Activated naive CD4-positive, alpha-beta T cell treated with anti-CD3 and anti-CD28 coated beads for 36 hours (primary cell): ENCODE data around the gene KCNQ1. TPM values are rescaled to one million over a fixed set of nuclear protein-coding genes. Genes with fewer than 3 reads are reported as not detected.

Source experiments
- CTCF ChIA-PET: fragments of 350-600 bp; sonication (Branson Sonifier 250); formaldehyde crosslinking; loops from one replicate; lab custom pipeline; 2021; ENCODE audit warnings: antibody characterized with exemption; lab: Charles Lee
- DNase-seq: peaks from one replicate; pipeline ENCODE4 v3.0.0-alpha.2; 2020
- H3K27ac Mint-ChIP-seq: one replicate; pipeline ENCODE4 v1.8.0; 2021; ENCODE audit warnings: mild to moderate bottlenecking, mixed read lengths
- H3K27me3 Mint-ChIP-seq: one replicate; pipeline ENCODE4 v1.8.0; 2021; ENCODE audit warnings: low read depth, mixed read lengths
- H3K36me3 Mint-ChIP-seq: one replicate; pipeline ENCODE4 v1.8.0; 2021; ENCODE audit warnings: low read depth, mixed read lengths
- H3K4me1 Mint-ChIP-seq: one replicate; pipeline ENCODE4 v1.8.0; 2021; ENCODE audit warnings: low read depth, mixed read lengths
- H3K4me3 Mint-ChIP-seq: one replicate; pipeline ENCODE4 v1.8.0; 2021; ENCODE audit warnings: mild to moderate bottlenecking, moderate library complexity, mixed read lengths
- H3K9me3 Mint-ChIP-seq: one replicate; pipeline ENCODE4 v1.8.0; 2021; ENCODE audit warnings: mixed read lengths
- intact Hi-C: fragments of 100-400 bp; cut with micrococcal nuclease; formaldehyde crosslinking; loops from one replicate; pipeline ENCODE4 v1.15.1; 2023
- total RNA-seq, 2 experiments: library from RNA; stranded (reverse); gene quantifications; one replicate each; pipeline ENCODE4 v1.2.3, GENCODE V29; 2021

KCNQ1 gene
- total RNA-seq, 2 experiments from 2014 or later = 10.6 to 10.8 TPM

GRCh38 chr11:2869561-2870427 lies 425.0 kb downstream of the KCNQ1 start:
- Mint-ChIP-seq H3K4me3 (no peak overlapping the region), H3K27ac (no peak overlapping the region), H3K36me3 (no peaks in the 10 kb centered on the region), H3K4me1 (peaks cover 7% of the 10 kb centered on the region), H3K27me3 (peaks cover 42% of the 10 kb centered on the region), H3K9me3 (no peaks in the 10 kb centered on the region)
- no peak for DNase-seq
- intact Hi-C loops = no loop called here
- CTCF ChIA-PET = interaction anchor here (0.6 kb wide), 1 partner anchor 14 kb away, joined by 3 read pairs; no protein-coding TSS in a partner anchor

DNA sequence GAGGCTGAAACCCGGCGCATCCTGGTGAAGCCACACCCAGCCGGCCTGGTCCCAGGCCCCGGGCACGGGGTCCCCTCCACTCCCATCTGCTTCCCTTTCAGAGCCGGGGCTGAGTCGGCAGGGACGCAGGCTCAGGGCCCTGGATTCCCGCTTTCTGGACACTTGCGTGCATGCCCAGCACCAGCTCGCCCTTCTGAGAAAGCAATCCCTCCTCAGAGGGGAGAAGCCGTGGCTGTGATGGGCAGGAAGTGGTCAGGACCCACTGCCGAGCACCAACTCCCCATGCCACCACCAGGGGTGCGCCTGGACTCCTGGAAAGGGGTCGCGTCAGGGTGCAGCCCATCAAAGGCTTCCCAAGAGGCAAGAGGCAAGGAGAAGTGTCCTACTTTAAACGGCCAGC lies 425.7 kb downstream of the KCNQ1 start:
- Mint-ChIP-seq H3K27me3 (peaks cover 38% of the 10 kb centered on the region), H3K9me3 (no peaks in the 10 kb centered on the region), H3K36me3 (no peaks in the 10 kb centered on the region), H3K4me1 (peaks cover 7% of the 10 kb centered on the region), H3K27ac (no peak overlapping the region), H3K4me3 (no peak overlapping the region)
- DNase-seq = no peak
- intact Hi-C loops = no loop called here
- CTCF ChIA-PET = interaction anchor here (0.6 kb wide), 1 partner anchor 13 kb away, joined by 3 read pairs; no protein-coding TSS in a partner anchor

DNA sequence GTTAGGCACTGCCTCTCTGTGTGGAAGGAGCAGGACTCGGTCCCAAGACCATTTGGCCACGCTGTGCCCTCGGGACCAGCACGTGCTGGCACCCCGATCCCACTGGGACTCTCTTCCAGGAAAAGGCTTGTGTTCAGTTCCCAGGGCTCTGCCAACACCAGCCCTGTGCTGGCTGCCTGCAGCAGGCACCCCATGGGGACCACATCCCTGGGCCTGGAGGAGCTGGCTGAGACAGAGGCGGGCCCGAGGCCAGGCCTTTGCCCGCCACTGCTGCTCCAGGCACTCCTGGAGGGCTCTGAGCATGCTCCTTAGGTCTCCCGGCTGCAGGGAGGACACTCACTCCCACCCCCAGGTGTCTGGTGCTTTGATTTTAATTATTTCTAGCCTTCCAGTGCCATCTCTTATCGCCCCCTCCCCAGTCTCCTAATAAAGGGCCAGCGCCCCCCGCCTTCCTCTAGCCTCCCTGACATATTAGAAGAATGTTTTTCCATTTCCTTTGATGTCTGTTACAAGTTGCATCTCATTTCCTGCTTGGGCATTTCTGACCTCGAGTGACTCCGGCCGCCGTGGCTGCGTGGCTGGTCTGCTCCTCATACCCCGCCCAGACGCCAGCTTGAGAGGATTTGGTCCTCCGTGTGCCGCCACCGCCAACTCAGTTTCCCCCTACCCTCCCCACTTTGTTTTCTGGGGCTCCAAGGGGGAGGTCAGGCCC lies 426.3 kb downstream of the KCNQ1 start:
- Mint-ChIP-seq H3K36me3 (no peaks in the 10 kb centered on the region), H3K9me3 (peaks cover 3% of the 10 kb centered on the region), H3K4me1 (peaks cover 7% of the 10 kb centered on the region), H3K4me3 (no peak overlapping the region), H3K27me3 (peaks cover 38% of the 10 kb centered on the region), H3K27ac (no peak overlapping the region)
- intact Hi-C loops = no loop called here
- CTCF ChIA-PET = no interaction called here
- no peak for DNase-seq

DNA sequence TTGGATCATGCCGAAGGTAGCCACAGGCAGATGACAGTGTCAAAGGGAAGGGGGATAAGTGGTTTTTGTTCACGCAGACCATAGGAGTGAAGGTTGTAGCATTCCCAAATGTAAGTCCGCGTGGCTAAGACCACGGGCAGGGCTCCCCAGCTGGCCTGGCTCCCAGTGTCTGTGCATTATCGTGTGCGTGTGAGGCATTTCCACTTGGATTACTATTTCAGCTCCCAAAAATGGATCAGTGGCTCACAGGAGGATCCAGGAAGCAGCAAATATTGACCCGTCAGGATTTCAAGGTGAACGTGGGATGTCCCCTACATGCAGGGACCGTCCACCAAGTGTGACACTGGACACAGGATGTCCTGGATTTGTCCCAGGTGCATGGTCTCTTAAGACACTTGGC lies 430.2 kb downstream of the KCNQ1 start:
- Mint-ChIP-seq H3K4me1 (no peaks in the 10 kb centered on the region), H3K4me3 (no peak overlapping the region), H3K36me3 (no peaks in the 10 kb centered on the region), H3K9me3 (peaks cover 6% of the 10 kb centered on the region), H3K27me3 (peaks cover 13% of the 10 kb centered on the region), H3K27ac (no peak overlapping the region)
- intact Hi-C loops = no loop called here
- no peak for DNase-seq
- CTCF ChIA-PET = no interaction called here

DNA sequence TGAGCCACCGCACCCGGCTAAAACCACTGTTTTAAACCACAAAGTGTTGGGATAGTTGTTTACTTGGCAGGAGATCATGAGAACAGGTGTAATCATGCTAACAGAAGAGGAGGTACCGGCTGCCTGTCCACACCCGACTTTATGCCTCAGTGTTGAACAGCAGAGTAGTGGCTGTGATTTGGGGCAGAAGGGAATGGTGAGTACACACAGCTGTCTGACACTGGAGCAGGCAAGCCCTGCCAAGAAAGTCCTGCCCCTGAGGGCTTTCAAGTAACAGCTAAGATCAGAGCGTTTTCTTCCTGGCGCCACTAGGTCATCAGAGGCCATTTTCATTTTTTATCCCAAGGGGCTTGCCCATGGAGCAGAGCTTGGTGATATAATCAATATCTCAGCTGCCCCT lies 432.7 kb downstream of the KCNQ1 start:
- no peak for DNase-seq
- intact Hi-C loops = no loop called here
- H3K27ac Mint-ChIP-seq = no peak overlapping the region
- no peaks in the 10 kb centered on the region for H3K27me3 Mint-ChIP-seq
- peaks cover 6% of the 10 kb centered on the region for H3K9me3 Mint-ChIP-seq
- no peaks in the 10 kb centered on the region for H3K36me3 Mint-ChIP-seq
- H3K4me1 Mint-ChIP-seq = no peaks in the 10 kb centered on the region
- CTCF ChIA-PET = interaction anchor here (0.6 to 3.1 kb wide), 8 partner anchors 8 to 1370 kb away, joined by 3 to 14 read pairs (median 3); partner anchors contain the start of genes CDKN1C and KCNQ1OT1
- H3K4me3 Mint-ChIP-seq = no peak overlapping the region

DNA sequence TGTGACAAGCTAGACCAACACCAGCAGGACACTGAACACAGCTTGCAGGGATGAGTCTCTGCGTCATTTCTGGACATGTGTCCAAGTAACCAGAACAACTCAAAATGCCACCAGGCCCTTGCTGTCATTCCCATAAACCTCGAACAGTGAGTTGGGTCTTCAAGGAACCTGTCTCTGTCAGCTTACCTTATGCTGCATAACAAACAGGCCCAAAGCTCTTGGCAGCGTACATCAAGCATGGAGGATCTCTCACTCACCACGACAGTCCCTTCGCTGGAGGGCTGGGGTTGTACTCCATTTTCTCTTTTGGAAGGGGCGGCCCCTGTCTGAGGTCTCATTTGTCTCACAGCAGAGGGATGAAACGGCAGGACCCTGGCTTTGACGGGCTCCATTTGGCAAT lies 434.0 kb downstream of the KCNQ1 start:
- no peak overlapping the region for H3K4me3 Mint-ChIP-seq
- intact Hi-C loops = no loop called here
- DNase-seq = no peak
- H3K9me3 Mint-ChIP-seq = peaks cover 6% of the 10 kb centered on the region
- H3K36me3 Mint-ChIP-seq = no peaks in the 10 kb centered on the region
- H3K4me1 Mint-ChIP-seq = no peaks in the 10 kb centered on the region
- CTCF ChIA-PET = interaction anchor here (0.6 to 3.1 kb wide), 3 partner anchors 9 to 346 kb away, joined by 3 to 14 read pairs (median 3); no protein-coding TSS in a partner anchor
- peaks cover 3% of the 10 kb centered on the region for H3K27me3 Mint-ChIP-seq
- H3K27ac Mint-ChIP-seq = no peak overlapping the region

DNA sequence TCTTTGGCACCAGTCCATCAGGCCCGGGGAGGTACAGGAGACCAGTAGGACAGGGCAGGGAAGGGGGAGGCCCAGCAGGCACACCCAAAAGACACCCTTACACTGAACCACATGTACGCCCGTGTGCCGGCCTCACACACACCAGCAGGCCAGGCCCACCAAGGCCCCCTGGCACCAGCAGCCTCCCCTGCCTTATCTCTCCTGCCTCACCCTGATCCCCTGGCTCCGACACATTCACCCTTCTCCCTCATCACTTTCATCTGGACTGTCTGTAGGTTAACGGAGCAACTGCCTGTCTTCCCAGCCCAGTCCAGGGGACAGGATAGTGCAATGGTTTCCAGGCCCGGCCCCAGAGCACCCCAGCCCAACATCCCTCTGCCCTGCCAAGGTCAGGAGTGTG lies 435.8 kb downstream of the KCNQ1 start:
- intact Hi-C loops = no loop called here
- H3K4me3 Mint-ChIP-seq = no peak overlapping the region

DNA sequence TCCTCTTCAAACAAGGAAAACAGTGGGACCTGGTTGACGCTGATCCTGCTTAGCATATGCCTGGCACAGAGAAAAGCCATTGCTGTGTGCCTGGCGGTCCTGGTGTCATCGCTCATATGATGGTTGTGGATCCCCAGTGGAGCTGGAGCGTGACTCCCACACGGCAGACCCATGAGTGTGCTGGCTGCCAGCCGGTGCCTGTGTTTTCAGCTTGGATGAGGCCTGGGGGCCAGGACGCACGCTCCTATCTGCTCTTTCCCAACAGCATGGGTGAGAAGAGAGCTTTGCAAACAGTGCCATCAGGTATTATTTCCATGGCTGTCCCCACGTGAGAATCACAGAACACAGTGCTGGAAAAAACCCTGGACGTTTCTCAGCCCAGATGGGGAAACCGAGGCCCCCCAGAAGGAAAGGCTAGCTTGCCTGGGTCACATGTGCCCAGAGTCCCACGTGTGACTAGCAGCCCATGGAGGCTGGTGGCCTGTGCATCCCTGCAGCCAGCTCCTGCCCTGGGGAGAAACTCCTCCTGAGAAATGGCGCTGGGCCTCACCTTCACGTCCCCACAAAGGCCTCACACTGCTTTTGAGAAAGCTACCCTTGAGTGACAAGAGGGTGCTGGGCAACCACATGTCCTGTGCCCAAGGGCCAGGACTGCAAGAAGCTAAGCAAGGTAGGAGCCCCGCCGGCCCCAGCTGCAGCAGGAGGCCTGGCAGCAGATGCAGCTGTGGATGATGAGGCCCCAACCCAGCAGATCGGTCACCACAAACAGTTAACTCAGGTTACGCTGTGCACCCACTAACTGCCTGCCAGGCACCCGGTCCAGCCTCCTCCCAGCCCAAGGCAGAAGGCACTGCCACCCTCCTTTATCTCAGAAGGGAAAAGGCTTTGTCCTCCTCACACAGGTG lies 436.5 kb downstream of the KCNQ1 start:
- intact Hi-C loops = no loop called here
- H3K27me3 Mint-ChIP-seq = peaks cover 3% of the 10 kb centered on the region
- CTCF ChIA-PET = interaction anchor here (0.6 to 1.5 kb wide), 3 partner anchors 29 to 350 kb away, joined by 3 to 6 read pairs (median 3); no protein-coding TSS in a partner anchor

More for the DNA sequence above, 435.8 kb downstream of the KCNQ1 start:
- Mint-ChIP-seq H3K9me3 (peaks cover 5% of the 10 kb centered on the region), H3K36me3 (no peaks in the 10 kb centered on the region), H3K4me1 (no peaks in the 10 kb centered on the region), H3K27me3 (peaks cover 3% of the 10 kb centered on the region), H3K27ac (no peak overlapping the region)
- no peak for DNase-seq
- CTCF ChIA-PET = interaction anchor here (1.5 to 3.1 kb wide), 2 partner anchors 7 to 349 kb away, joined by 6 to 14 read pairs; no protein-coding TSS in a partner anchor

GRCh38 chr11:2881981-2882375 lies 437.2 kb downstream of the KCNQ1 start:
- no peak for DNase-seq
- Mint-ChIP-seq H3K4me3 (no peak overlapping the region), H3K9me3 (peaks cover 3% of the 10 kb centered on the region), H3K27ac (no peak overlapping the region), H3K36me3 (no peaks in the 10 kb centered on the region), H3K27me3 (peaks cover 3% of the 10 kb centered on the region), H3K4me1 (no peaks in the 10 kb centered on the region)
- CTCF ChIA-PET = interaction anchor here (0.6 to 1.5 kb wide), 3 partner anchors 30 to 351 kb away, joined by 3 to 6 read pairs (median 3); no protein-coding TSS in a partner anchor
- intact Hi-C loops = no loop called here

More for the DNA sequence above, 436.5 kb downstream of the KCNQ1 start:
- no peak overlapping the region for H3K27ac Mint-ChIP-seq
- H3K4me3 Mint-ChIP-seq = no peak overlapping the region
- H3K4me1 Mint-ChIP-seq = no peaks in the 10 kb centered on the region
- no peaks in the 10 kb centered on the region for H3K36me3 Mint-ChIP-seq
- H3K9me3 Mint-ChIP-seq = peaks cover 3% of the 10 kb centered on the region
- DNase-seq = no peak

GRCh38 chr11:2882396-2883110 lies 437.7 kb downstream of the KCNQ1 start:
- no peak overlapping the region for H3K27ac Mint-ChIP-seq
- no peaks in the 10 kb centered on the region for H3K36me3 Mint-ChIP-seq
- no peaks in the 10 kb centered on the region for H3K4me1 Mint-ChIP-seq
- DNase-seq = no peak
- intact Hi-C loops = no loop called here
- CTCF ChIA-PET = interaction anchor here (1.0 to 11.3 kb wide), 3 partner anchors 10 to 348 kb away, joined by 4 to 280 read pairs (median 5); no protein-coding TSS in a partner anchor
- H3K4me3 Mint-ChIP-seq = no peak overlapping the region
- H3K9me3 Mint-ChIP-seq = peaks cover under 1% of the 10 kb centered on the region
- H3K27me3 Mint-ChIP-seq = peaks cover 3% of the 10 kb centered on the region

DNA sequence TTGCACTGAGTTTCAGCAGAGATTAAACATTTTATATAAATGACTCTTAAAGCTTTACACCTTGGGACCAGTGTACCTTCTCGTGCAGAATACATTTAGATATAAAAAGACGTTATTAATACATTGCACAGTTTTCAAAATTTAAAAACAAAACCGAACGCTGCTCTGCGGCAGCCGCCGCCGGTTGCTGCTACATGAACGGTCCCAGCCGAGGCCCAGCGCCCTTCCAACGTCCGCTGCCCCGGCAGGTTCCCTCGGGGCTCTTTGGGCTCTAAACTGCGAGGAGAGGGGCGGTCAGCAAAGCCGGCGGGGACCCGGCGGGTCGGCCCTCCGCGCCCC lies 438.8 kb downstream of the KCNQ1 start:
- DNase-seq = no peak
- H3K27ac Mint-ChIP-seq = no peak overlapping the region
- H3K4me3 Mint-ChIP-seq = no peak overlapping the region
- no peaks in the 10 kb centered on the region for H3K9me3 Mint-ChIP-seq
- H3K27me3 Mint-ChIP-seq = peaks cover 3% of the 10 kb centered on the region
- no peaks in the 10 kb centered on the region for H3K4me1 Mint-ChIP-seq
- no peaks in the 10 kb centered on the region for H3K36me3 Mint-ChIP-seq
- intact Hi-C loops = no loop called here
- CTCF ChIA-PET = interaction anchor here (0.7 to 11.3 kb wide), 4 partner anchors 9 to 349 kb away, joined by 3 to 280 read pairs (median 4); no protein-coding TSS in a partner anchor
